HG03520 (cell line): ENCODE results near the gene WDR12.
A peak's percentile ranks its signal among the peaks of the same experiment; 100 is the strongest.
"Not testable (repeated sequence)": the region's sequence is repeated elsewhere in the genome, so short reads cannot be mapped to it uniquely, and the experiment has no call there.

Experiments used
- ATAC-seq: cut with Tn5 transposase; IDR thresholded peaks from one replicate; pipeline ENCODE4 v1.9.1; 2021; ENCODE audit warnings: mild to moderate bottlenecking, moderate library complexity; ENCODE audit not compliant: unreplicated experiment

Gene WDR12

GRCh38 chr2:202885190-202885589 is 26.3 kb downstream of the WDR12 start:
- ATAC-seq = no peak

GRCh38 chr2:202883987-202884675 is 27.3 kb downstream of the WDR12 start:
- ATAC-seq = no peak

GRCh38 chr2:202881570-202881969 is 29.9 kb downstream of the WDR12 start:
- no peak for ATAC-seq

GRCh38 chr2:202877699-202878098 is 33.8 kb downstream of the WDR12 start:
- no peak for ATAC-seq

- ATAC-seq = peak; percentile 43
Measured at GRCh38 chr2:202871300-202872141, 40.0 kb downstream of the WDR12 start, which contains the start of gene ICA1L. Gene ICA1L, minus strand, starts transcription at chr2:202871766. Its CDS starts 42,757 bp downstream, at chr2:202829009.

GRCh38 chr2:202870431-202871299 is 40.8 kb downstream of the WDR12 start:
- ATAC-seq = peak; percentile 74

GRCh38 chr2:202861987-202862386 is 49.5 kb downstream of the WDR12 start:
- ATAC-seq = no peak

- ATAC-seq = no peak
Measured at GRCh38 chr2:202858601-202859000, 52.9 kb downstream of the WDR12 start.

GRCh38 chr2:202849343-202849742 is 62.1 kb downstream of the WDR12 start:
- ATAC-seq = not testable (repeated sequence)

GRCh38 chr2:202848813-202849212 is 62.7 kb downstream of the WDR12 start:
- ATAC-seq = no peak

GRCh38 chr2:202847693-202848524 is 63.6 kb downstream of the WDR12 start:
- peak; percentile 56 for ATAC-seq

GRCh38 chr2:202844656-202845055 is 66.8 kb downstream of the WDR12 start:
- no peak for ATAC-seq

GRCh38 chr2:202842690-202843089 is 68.8 kb downstream of the WDR12 start:
- ATAC-seq = no peak

- ATAC-seq = no peak
Measured at GRCh38 chr2:202841090-202841867, 70.2 kb downstream of the WDR12 start.

GRCh38 chr2:202831242-202832220 is 79.9 kb downstream of the WDR12 start:
- no peak for ATAC-seq

GRCh38 chr2:202824901-202825300 is 86.6 kb downstream of the WDR12 start:
- ATAC-seq = no peak
